Measurements from ENCODE around the gene L3MBTL4.

DNA sequence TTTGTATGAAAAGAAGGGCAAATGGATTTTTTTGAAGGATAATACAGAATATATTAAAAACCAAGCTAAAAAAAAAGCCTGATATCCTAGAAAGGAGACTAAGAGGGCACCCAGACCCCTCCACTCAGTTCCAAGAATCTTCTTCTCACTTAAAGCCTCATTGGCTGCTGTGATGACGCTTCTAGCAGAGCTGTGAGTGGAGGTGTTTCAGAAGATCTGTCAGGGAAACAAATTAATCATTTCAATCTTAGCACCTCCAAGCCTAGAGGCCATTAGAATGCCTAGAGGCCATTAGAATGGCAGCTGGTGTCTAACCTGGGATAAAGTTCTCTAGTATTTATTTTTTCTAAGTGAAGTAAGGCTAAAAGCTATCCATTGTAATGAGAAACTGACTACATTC lies 355.2 kb downstream of the L3MBTL4 start:
- TF ChIP-seq EGR1 (IDR thresholded peaks at IDR 0.05; ENCODE audit: low read depth) (no peak), EZH2 (IDR thresholded peaks at IDR 0.05) (no peak), POLR2A (IDR thresholded peaks at IDR 0.05; ENCODE audit: borderline replicate concordance, extremely low read depth, insufficient read depth, insufficient read length) (no peak)
- TF ChIP-seq, protein P1, sequence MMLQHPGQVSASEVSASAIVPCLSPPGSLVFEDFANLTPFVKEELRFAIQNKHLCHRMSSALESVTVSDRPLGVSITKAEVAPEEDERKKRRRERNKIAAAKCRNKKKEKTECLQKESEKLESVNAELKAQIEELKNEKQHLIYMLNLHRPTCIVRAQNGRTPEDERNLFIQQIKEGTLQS (IDR thresholded peaks at IDR 0.05), result no peak
- TF ChIP-seq, protein P2, sequence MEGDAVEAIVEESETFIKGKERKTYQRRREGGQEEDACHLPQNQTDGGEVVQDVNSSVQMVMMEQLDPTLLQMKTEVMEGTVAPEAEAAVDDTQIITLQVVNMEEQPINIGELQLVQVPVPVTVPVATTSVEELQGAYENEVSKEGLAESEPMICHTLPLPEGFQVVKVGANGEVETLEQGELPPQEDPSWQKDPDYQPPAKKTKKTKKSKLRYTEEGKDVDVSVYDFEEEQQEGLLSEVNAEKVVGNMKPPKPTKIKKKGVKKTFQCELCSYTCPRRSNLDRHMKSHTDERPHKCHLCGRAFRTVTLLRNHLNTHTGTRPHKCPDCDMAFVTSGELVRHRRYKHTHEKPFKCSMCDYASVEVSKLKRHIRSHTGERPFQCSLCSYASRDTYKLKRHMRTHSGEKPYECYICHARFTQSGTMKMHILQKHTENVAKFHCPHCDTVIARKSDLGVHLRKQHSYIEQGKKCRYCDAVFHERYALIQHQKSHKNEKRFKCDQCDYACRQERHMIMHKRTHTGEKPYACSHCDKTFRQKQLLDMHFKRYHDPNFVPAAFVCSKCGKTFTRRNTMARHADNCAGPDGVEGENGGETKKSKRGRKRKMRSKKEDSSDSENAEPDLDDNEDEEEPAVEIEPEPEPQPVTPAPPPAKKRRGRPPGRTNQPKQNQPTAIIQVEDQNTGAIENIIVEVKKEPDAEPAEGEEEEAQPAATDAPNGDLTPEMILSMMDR (IDR thresholded peaks at IDR 0.05 in 2 of 3, conservative IDR thresholded peaks at IDR 0.05 in 1 of 3; ENCODE audit: borderline replicate concordance in 1 of 3, insufficient read depth in 1 of 3, low read depth in 2 of 3, low read length in 2 of 3), result no peak
